Activated CD4-positive, alpha-beta T cell treated with anti-CD3 and anti-CD28 coated beads, Interleukin-2, Interleukin-4, amounts not matched to agents 100 ng/mL and 50 ng/mL, durations not matched to agents 16 hours and 8 hours (primary cell): ENCODE results near the gene BSN.
"Not testable (repeated sequence)": the region's sequence is repeated elsewhere in the genome, so short reads cannot be mapped to it uniquely, and the experiment has no call there.

Experiments used
- DNase-seq: peaks from one replicate; pipeline ENCODE4 v3.0.0-alpha.2; 2020; ENCODE audit warnings: low spot score

Gene BSN

DNA sequence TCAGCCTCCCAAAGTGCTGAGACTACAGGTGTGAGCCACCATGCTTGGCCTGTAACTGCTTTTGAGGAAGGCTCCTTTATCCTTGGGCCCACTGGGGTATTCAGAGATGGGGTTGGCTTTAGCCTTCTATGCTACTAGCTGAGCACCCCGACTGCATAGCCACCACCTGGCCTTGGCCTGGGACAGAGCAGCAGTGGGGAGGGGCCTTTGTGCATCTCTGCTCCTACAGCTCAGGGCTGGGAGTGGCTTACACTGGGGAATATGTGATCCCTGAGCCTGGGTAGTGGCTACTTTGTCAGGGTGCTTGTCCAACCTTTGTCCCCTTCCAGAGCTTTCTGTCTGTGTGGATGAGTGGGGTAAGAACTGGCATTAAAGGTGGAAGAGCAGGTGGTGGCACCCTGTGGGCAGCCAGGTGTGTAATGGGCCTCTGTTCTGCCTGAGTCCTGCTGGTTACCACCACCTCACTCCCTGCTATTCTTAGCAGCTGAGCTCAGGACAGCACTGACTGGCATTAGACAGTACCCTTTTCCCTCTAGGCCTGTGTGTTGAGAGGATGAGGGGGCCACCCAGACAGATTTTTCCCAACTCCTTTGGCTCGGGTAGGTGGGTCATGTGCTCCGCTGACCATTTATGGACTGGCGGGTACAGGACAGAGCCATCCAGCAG lies 141.2 kb downstream of the BSN start:
- not testable (repeated sequence) for DNase-seq

DNA sequence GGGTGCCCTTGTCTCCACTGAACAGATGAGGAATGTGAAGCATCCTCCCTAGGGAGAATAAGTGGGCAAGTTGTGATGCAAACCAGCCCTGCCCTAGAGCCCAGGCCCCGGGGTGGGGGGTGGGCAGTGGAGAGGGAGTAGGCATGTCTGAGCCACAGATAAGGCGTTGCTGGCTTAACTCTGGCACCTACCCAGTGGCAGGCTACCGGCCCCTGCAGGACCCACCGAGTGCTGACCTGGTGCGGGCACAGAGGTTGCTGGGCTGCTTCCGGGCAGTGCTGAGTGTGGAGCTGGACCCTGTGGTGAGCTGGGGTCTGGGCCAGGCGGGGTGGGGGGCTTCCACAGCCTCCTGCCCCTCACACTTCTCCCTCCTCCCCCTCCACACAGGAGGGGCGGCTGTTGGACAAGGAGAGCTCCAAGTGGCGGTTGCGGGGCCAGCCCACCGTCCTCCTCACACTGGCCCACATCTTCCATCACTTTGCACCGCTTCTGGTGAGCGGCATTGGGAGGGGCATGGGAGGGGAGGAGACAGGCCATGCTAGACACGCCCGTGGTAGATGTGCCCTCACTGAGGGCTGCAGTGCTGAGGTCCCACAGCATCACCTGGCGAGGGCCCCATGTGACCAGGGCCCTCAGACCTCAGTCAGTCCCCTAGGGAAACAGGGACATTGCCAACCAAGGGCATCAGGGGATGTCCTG lies 145.2 kb downstream of the BSN start:
- no peak for DNase-seq

DNA sequence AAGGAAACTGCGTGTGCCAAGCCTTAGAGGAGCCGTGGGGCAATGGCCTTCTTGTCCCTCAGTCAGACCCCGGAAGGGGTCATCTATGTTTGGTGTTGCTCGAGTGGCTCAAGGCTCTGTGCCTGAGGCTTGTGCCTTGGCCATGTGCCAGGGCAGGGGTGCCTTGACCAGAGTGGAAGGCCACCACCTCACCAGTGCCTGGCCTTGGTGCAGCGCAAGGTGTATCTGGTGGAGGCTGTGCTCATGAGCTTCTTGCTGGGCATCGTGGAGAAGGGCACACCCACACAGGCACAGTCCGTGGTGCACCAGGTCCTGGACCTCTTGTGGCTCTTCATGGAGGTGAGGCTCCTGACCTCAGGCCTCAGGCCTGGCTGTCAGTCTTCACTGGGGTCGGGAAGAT lies 145.7 kb downstream of the BSN start:
- no peak for DNase-seq

DNA sequence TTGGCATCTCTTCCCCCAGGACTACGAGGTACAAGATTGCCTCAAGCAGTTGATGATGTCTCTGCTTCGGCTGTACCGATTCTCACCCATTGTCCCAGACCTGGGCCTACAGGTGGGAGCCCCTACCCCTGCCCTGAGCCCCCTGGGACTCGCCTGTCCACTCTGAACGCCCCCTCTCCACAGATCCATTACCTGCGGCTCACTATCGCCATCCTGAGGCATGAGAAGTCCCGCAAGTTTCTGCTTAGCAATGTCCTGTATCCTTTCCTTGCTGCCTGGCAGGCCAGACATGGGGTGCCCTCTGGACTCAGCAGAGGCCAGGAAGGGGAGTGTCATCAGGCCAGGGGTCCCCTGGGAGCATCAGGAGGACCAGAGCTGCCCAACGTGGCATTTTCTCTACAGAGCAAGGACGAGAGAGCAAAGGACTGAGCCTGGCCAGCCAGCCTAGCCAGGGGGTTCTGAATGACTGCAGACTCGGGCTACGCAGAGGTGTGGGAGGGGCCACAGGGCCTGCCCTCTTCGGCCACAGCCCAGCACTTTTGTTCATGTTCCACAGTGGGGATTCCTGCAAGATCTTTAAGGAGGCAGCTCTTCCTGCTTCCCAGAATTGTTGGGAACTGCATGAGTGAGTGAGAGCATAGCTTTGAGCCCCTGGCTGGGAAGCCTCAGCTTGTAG lies 146.3 kb downstream of the BSN start:
- no peak for DNase-seq

DNA sequence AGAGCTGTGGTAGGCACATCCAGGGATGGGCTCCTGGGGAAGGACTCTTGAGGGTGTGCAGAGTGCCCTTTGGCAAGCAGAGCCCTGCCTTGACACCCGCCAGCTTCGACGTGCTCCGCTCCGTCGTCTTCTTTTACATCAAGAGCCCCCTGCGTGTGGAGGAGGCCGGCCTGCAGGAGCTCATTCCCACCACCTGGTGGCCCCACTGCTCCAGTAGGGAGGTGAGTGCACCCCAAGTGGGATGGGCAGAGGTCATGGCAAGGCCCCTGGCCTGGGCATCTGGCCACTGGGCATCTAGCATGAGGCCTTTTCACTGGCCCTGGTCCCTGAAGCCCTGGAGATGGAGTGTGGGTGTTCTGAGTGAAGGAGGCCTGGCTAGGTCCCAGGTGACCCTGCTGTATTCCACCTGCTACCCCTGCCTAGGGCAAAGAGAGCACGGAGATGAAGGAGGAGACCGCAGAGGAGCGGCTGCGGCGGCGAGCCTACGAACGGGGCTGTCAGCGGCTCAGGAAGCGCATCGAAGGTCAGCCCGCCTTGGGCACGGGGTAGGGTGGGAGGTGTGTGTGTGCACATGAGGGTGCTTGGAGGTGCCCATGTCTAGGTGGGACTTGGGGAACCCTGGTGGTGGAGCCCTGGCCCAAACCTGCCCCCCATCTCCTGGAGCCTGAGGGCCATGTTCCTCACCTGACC lies 147.3 kb downstream of the BSN start:
- DNase-seq, result no peak

DNA sequence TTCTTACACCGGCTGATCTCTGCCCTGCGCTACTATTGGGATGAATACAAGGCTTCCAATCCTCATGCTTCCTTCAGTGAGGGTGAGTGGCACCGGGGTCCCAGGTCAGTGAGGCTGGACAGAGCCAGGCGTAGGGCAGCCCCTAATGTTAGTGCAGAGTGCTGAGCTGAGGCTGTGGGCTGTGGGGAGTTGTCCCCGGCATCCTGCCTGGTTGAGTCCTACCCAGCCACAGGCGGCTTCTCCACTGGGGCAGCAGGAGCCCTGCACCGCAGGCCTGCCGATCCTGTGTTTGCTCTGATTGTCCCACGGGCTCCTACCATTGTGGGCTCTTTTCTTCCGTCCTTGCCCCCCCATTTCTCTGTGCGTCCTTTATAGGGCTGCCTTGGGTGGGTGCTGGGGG lies 148.4 kb downstream of the BSN start:
- DNase-seq, result no peak

DNA sequence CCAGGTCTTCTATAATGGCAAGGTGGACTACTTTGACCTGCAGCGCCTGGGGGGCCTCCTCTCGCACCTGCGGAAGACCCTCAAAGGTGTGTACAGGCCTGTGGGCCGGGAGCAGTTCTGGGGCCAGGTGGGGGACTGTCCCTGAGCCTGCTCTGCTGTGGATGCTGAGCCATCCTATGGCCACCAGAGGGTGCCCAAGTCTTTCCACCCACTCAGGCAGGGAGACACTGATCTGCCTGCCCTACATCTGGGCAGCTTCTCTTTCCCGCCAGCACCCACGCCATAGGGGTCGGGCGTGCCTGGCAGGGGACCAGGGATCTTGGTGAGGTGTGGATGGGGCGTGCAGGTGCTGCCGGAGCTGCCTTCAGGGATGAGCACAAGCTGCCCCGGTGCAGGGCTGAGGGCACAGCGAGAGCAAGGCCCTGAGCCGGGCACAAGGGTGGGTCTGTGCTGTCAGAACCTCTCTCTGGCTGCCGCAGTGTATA lies 149.2 kb downstream of the BSN start:
- peak; percentile 65 for DNase-seq

DNA sequence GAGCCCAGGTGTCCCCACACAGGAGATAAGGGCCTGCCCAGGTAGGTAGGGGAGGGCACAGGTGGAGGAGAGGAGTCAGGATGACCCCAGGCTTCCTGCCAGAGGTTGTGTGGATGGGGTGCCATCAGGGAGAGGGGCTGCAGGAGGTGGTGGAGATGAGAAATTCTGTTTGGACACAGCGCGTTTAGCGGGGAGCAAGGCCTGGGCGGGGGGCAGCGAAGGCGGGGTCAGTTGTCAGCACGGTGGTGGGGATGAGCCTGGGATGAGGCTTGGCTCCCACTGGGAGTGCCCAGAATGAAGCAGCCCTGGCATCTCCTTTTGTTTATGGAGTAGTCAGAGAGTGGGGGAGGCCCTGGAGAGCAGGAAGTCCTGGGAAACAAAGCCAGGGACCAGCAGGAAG lies 149.7 kb downstream of the BSN start:
- no peak for DNase-seq

DNA sequence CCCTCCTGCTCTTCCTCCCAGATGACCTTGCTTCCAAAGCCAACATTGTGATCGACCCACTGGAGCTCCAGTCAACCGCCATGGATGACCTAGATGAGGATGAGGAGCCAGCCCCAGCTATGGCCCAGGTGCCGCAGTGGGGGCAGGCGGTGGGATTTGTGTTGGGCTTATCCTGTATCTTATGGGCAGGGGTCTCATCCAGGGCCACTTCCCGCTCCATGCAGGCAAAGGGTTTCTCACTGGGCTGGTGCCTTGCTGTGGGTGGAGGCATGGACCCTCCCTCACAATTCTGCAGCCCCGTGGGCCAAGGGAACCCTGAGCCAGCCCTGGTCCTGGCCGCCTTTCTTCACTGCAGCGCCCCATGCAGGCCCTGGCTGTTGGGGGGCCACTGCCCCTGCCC lies 150.4 kb downstream of the BSN start:
- DNase-seq, result no peak

DNA sequence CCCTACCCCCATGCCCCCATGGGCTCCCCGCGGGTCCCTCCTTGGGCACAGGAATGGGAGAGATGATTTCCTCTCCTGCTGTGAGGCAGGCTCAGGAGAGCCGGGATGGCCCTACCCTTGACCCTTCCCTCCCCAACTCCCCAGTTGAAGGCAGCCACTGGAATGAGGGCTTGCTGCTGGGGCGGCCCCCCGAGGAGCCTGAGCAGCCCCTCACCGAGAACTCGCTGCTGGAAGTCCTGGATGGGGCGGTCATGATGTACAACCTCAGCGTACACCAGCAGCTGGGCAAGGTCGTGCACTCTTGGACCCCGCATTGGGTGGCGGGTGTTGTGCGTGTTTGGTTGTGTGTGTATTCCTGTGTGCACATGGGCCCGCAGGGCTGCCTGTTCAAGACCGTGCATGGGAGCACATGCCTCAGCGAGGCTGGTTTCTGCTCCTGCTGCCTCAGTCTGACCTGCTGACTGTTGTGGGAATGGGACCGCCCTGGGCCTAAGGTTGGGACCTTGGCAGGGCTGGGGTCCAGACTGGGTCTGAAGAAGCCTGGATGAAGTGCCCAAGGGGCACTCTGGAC lies 151.2 kb downstream of the BSN start:
- no peak for DNase-seq

DNA sequence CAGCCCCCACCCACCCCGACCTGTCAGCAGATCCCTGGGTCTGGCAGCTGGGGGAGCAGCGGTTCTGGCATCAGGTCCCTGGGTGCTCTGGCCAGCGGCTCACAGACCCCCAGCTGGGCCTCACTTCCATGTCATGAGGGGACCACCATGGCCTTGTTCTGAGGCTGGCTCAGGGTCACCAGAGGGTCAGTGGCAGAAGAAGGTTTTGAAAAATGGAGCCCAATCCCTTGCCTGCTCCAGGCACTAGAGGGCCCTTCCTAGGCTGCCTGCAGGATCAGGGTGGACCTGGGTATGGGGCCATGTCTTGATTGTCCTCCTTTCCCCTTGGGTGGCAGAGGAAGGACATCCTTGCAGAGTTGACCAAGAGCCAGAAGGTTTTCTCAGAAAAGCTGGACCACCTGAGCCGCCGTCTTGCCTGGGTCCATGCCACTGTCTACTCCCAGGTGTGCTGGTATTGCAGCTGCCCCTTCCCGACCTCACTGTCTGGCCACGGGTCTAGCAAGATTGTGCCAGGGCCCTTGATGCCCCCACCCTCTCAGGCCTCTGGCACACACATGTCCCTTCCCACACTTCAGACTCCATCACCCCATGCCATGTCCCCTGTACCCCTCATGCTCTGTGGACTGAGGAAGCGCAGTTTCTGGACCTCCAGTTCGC lies 152.3 kb downstream of the BSN start:
- no peak for DNase-seq

DNA sequence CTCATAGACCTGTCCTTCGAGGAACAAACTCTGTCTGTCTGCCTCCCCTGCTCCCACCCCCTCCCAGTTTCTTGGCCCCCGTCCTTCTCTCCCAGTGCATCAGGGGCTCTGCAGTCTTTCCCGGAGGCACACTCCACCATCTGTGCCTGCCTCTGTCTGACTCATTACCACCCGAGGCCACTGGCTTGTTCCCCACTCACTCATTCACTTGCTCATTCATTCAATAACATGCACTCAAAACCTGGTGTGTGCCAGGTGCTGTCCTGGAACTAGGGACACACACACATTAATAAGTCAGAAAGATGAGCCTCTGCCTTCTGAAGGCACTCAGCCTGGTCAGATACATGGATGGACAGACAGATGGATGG lies 152.8 kb downstream of the BSN start:
- DNase-seq, result no peak

DNA sequence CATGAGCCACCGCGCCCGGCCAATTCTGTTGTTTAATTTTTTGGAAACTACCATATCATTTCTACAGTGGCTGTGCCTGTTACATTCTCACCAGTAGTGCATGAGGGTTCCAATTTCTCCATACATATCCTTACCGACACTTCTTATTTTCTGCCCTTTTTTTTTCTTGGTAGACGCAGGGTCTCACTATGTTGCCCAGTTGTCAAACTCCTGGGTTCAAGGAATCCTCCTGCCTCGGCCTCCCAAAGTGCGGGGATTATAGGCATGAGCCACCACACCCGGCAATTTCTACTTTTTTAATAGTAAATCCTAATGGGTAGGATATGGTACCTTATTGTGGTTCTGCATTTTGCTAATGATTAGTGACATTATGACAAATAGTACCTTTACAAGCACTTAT lies 155.6 kb downstream of the BSN start:
- DNase-seq, result no peak

DNA sequence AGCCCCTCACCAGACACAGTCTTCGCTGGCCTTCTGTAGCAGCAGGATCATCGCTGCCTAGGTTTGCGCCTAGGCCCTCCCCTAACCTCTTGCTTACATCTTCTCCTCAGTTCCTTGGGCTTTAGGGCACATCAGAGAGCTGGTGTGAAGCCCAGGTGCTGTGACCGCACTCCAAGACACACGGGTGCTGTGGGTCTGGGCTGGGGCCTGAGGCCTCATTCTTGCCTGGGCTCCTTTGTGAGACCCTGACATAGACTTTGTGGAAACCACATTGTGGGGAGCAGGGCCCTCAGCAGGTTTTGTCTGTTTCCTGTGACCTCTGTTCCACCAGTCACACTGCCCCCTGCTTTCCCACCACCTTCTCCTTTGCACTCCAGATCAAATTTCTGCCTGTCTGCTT lies 157.2 kb downstream of the BSN start:
- DNase-seq, result no peak

DNA sequence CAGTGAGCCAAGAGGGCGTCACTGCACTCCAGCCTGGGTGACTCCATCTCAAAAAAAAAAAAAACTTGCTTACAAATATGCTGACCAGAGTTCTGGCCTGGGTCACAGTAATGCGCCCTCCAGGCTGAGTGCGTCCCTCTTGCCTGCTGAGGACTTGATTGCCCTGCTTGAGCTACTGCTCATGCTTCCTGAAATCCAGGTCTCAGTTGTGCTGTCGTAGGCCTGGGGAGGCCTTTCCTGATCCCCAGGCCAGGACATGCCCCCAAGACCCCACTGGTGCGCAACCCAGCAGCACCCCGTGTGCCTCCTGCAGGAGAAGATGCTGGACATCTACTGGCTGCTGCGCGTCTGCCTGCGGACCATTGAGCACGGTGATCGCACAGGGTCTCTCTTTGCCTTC lies 157.9 kb downstream of the BSN start:
- no peak for DNase-seq

DNA sequence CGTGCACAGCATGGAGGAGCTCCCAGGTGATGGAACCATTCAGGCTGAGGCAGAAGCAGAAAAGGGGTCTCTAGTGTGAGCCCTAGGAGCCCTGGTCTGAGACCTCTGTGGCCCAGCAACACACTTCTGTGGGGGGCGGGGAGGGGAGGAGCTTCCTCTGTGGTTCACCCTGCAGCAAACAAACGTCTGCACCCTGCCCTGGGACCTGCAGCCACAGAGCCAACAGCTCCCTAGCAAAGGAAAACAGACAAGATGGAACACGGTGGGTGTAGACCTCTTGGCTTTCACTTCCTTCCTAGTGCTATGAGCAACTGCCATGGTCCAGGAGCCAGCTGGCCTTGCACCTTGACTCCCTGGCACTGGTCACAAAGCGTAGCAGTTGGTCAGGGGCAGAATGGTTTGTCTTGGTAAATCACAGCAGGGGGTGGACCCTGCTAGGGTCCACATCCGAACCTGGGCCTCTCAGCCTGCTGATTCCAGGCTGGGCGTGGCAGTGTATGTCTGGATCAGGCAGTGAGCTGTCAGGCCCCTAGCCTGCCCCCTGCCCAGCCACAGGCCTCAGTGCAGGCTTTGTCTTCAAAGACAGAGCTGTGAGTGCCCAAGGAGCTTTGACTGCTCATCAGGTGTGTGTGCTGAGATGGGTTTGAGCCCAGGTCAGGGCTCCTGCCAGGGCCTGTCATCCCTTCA lies 158.5 kb downstream of the BSN start:
- DNase-seq, result no peak

DNA sequence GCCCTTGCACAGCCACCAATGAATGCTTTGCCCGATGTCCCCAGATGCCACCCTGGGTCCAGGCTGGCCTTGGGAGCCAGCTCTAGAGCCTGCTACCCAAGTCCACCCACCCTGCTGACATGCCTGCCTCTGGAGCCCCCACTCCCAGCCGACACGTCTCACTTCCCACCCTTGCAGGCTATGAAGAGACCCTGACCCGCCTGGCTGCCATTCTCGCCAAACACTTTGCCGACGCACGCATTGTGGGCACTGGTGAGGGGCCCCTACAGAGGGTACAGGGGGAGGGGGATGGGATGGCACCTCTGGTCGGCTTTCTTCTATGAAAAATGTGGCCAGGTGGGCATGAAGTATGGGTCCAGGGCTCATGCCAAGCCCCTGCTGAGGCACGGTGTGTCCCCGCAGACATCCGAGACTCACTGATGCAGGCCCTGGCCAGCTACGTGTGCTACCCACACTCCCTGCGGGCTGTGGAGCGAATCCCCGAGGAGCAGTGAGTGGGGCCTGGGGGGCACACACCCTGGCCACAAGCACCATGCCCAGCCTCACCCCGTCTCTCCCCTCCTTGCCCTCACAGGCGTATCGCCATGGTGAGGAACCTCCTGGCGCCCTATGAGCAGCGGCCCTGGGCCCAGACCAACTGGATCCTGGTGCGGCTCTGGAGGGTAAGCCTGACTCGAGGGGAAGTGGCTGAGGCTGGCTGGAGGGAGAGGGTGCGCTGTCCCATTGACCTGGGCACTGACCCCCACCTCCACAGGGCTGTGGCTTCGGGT lies 159.2 kb downstream of the BSN start:
- DNase-seq, result no peak

DNA sequence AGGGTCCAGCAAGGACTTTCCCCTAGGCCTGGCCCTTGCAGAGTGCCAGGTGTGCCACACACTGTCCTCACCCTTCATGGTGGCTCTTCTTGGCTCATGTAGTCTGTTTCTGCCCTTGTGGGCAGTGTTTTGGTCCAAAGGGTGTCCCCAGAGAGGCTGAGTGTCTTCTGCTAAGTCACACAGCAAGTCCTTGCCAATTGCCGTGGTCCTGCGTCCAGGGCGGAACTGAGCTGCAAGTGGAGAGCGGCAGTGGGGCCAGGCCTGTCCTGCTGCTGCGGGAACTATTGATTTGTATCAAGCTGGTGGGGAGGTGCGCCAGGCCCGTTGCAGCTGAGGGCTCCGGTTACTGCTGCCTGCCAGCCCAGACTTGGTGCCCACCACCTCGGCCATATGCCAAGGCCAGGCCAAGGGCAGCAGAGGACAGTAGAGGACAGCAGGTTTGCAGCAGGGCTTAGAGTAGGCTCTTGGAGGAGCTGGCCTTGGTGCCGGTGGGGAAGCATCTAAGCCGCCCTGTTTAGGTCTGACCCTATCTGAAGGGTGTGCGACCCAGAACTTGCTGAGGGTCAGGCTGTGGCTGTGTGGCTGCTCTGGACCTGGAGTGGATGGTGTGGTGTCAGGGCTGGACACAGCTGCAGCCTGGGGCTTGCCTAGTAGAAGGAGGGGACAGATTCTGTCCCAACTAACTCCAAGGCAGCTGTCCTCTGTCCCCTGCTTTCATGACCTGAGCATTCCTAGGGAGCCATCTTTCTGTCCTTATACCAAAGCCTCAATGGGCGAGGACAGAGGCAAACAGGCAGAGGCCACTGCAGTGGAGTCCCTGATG lies 160.7 kb downstream of the BSN start:
- DNase-seq, result no peak

DNA sequence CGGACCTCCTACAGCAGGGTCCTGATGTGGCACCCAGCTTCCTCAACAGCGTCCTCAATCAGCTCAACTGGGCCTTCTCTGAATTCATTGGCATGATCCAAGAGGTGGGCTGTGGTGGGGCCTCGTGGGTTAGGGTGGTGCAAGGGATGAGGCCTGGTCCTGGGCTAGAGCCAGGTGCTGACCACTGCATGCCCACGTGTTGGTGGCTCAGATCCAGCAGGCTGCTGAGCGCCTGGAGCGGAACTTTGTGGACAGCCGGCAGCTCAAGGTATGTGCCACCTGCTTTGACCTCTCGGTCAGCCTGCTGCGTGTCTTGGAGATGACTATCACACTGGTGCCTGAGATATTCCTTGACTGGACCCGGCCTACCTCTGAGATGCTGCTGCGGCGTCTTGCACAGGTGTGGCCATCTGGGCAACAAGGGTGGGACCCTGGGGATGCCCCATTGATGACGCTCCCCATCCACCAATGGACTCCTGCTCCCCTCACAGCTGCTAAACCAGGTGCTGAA lies 161.4 kb downstream of the BSN start:
- DNase-seq, result no peak
